K562 (cell line): Measurements from ENCODE around the gene NFATC2. TPM values are rescaled to one million over a fixed set of nuclear protein-coding genes. Genes with fewer than 3 reads are reported as not detected.

Source experiments
- BRD9 ChIP-seq: fragments of 450-650 bp; IDR thresholded peaks from 2 replicates; pipeline ENCODE4 v1.6.1; 2018; ENCODE audit warnings: low read depth; ENCODE audit not compliant: partially characterized antibody
- CBFA2T3 ChIP-seq: fragments of 450-650 bp; IDR thresholded peaks from 2 replicates; pipeline ENCODE4 v1.6.1; 2017
- TARDBP ChIP-seq: fragments of 450-650 bp; IDR thresholded peaks from 2 replicates; pipeline ENCODE4 v1.6.1; 2016
- polyA plus RNA-seq, 8 experiments: library from polyadenylated mRNA; depleted of rRNA in 4 of 8; stranded (reverse) in 5 of 8; unstranded in 3 of 8; fragments of >200 nt; fragmentation: Nextera tagmentation in 2 of 8; fragmentation: Illumina TruSeq in 1 of 8; extraction: Ambion mirVana in 2 of 8; extraction: Trizol in 1 of 8; gene quantifications; 2 replicates each; pipeline versions ENCODE4 v1.2.1 to v1.2.3, GENCODE V29; 2011 to 2014; ENCODE audit warnings: inconsistent platforms in 1 of 8, missing spikeins in 1 of 8
- total RNA-seq, 7 experiments: library from RNA; depleted of rRNA in 6 of 7; stranded (reverse); fragments of >200 nt in 6 of 7; fragmentation: Illumina TruSeq in 2 of 7; extraction: Trizol in 2 of 7; gene quantifications; 2 replicates each; pipeline versions ENCODE4 v1.2.1 to v1.2.3, GENCODE V29; 2011 to 2021; ENCODE audit warnings: low replicate concordance in 1 of 7
- TF ChIP-seq, protein P1 (sequence below): fragments of 450-650 bp; IDR thresholded peaks from 2 replicates; pipeline ENCODE4 v1.6.1; 2016; ENCODE audit warnings: mild to moderate bottlenecking, moderate library complexity
- TF ChIP-seq, protein P2 (sequence below): fragments of 200-600 bp; sonication (generic); IDR thresholded peaks from one replicate; pipeline ENCODE4 v1.6.1; 2012; ENCODE audit warnings: mild to moderate bottlenecking, low read depth, low read length, inconsistent platforms

NFATC2 gene
- total and polyA plus RNA-seq, 9 of the 15 experiments (the other 6 are each of a cell fraction or from before 2014, with no cell fraction given): 1.9 to 11.2 (median 3.0) TPM

DNA sequence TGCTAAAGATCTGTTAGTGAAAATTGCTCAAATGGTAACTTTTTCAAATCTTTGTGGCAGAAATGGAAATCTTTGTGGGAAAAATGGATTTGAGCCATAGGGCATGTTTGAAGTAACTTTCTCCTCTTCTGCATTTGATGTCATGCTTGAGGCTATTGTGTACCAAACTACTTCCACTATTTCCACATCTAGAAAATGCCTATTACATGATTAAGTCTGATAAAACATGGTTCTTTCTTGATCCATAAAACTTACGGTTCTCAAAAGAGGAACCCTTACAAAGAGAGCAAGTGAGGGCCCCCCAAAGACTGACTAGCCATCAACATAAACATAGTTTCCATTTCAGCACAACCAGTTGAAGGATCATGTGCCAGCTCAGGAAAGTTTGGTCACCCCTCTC lies 150.6 kb downstream of the NFATC2 start (continued):
- TF ChIP-seq, protein P1, sequence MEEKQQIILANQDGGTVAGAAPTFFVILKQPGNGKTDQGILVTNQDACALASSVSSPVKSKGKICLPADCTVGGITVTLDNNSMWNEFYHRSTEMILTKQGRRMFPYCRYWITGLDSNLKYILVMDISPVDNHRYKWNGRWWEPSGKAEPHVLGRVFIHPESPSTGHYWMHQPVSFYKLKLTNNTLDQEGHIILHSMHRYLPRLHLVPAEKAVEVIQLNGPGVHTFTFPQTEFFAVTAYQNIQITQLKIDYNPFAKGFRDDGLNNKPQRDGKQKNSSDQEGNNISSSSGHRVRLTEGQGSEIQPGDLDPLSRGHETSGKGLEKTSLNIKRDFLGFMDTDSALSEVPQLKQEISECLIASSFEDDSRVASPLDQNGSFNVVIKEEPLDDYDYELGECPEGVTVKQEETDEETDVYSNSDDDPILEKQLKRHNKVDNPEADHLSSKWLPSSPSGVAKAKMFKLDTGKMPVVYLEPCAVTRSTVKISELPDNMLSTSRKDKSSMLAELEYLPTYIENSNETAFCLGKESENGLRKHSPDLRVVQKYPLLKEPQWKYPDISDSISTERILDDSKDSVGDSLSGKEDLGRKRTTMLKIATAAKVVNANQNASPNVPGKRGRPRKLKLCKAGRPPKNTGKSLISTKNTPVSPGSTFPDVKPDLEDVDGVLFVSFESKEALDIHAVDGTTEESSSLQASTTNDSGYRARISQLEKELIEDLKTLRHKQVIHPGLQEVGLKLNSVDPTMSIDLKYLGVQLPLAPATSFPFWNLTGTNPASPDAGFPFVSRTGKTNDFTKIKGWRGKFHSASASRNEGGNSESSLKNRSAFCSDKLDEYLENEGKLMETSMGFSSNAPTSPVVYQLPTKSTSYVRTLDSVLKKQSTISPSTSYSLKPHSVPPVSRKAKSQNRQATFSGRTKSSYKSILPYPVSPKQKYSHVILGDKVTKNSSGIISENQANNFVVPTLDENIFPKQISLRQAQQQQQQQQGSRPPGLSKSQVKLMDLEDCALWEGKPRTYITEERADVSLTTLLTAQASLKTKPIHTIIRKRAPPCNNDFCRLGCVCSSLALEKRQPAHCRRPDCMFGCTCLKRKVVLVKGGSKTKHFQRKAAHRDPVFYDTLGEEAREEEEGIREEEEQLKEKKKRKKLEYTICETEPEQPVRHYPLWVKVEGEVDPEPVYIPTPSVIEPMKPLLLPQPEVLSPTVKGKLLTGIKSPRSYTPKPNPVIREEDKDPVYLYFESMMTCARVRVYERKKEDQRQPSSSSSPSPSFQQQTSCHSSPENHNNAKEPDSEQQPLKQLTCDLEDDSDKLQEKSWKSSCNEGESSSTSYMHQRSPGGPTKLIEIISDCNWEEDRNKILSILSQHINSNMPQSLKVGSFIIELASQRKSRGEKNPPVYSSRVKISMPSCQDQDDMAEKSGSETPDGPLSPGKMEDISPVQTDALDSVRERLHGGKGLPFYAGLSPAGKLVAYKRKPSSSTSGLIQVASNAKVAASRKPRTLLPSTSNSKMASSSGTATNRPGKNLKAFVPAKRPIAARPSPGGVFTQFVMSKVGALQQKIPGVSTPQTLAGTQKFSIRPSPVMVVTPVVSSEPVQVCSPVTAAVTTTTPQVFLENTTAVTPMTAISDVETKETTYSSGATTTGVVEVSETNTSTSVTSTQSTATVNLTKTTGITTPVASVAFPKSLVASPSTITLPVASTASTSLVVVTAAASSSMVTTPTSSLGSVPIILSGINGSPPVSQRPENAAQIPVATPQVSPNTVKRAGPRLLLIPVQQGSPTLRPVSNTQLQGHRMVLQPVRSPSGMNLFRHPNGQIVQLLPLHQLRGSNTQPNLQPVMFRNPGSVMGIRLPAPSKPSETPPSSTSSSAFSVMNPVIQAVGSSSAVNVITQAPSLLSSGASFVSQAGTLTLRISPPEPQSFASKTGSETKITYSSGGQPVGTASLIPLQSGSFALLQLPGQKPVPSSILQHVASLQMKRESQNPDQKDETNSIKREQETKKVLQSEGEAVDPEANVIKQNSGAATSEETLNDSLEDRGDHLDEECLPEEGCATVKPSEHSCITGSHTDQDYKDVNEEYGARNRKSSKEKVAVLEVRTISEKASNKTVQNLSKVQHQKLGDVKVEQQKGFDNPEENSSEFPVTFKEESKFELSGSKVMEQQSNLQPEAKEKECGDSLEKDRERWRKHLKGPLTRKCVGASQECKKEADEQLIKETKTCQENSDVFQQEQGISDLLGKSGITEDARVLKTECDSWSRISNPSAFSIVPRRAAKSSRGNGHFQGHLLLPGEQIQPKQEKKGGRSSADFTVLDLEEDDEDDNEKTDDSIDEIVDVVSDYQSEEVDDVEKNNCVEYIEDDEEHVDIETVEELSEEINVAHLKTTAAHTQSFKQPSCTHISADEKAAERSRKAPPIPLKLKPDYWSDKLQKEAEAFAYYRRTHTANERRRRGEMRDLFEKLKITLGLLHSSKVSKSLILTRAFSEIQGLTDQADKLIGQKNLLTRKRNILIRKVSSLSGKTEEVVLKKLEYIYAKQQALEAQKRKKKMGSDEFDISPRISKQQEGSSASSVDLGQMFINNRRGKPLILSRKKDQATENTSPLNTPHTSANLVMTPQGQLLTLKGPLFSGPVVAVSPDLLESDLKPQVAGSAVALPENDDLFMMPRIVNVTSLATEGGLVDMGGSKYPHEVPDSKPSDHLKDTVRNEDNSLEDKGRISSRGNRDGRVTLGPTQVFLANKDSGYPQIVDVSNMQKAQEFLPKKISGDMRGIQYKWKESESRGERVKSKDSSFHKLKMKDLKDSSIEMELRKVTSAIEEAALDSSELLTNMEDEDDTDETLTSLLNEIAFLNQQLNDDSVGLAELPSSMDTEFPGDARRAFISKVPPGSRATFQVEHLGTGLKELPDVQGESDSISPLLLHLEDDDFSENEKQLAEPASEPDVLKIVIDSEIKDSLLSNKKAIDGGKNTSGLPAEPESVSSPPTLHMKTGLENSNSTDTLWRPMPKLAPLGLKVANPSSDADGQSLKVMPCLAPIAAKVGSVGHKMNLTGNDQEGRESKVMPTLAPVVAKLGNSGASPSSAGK: no peak
- TF ChIP-seq TARDBP (no peak), CBFA2T3 (no peak), BRD9 (no peak)
- TF ChIP-seq, protein P2, sequence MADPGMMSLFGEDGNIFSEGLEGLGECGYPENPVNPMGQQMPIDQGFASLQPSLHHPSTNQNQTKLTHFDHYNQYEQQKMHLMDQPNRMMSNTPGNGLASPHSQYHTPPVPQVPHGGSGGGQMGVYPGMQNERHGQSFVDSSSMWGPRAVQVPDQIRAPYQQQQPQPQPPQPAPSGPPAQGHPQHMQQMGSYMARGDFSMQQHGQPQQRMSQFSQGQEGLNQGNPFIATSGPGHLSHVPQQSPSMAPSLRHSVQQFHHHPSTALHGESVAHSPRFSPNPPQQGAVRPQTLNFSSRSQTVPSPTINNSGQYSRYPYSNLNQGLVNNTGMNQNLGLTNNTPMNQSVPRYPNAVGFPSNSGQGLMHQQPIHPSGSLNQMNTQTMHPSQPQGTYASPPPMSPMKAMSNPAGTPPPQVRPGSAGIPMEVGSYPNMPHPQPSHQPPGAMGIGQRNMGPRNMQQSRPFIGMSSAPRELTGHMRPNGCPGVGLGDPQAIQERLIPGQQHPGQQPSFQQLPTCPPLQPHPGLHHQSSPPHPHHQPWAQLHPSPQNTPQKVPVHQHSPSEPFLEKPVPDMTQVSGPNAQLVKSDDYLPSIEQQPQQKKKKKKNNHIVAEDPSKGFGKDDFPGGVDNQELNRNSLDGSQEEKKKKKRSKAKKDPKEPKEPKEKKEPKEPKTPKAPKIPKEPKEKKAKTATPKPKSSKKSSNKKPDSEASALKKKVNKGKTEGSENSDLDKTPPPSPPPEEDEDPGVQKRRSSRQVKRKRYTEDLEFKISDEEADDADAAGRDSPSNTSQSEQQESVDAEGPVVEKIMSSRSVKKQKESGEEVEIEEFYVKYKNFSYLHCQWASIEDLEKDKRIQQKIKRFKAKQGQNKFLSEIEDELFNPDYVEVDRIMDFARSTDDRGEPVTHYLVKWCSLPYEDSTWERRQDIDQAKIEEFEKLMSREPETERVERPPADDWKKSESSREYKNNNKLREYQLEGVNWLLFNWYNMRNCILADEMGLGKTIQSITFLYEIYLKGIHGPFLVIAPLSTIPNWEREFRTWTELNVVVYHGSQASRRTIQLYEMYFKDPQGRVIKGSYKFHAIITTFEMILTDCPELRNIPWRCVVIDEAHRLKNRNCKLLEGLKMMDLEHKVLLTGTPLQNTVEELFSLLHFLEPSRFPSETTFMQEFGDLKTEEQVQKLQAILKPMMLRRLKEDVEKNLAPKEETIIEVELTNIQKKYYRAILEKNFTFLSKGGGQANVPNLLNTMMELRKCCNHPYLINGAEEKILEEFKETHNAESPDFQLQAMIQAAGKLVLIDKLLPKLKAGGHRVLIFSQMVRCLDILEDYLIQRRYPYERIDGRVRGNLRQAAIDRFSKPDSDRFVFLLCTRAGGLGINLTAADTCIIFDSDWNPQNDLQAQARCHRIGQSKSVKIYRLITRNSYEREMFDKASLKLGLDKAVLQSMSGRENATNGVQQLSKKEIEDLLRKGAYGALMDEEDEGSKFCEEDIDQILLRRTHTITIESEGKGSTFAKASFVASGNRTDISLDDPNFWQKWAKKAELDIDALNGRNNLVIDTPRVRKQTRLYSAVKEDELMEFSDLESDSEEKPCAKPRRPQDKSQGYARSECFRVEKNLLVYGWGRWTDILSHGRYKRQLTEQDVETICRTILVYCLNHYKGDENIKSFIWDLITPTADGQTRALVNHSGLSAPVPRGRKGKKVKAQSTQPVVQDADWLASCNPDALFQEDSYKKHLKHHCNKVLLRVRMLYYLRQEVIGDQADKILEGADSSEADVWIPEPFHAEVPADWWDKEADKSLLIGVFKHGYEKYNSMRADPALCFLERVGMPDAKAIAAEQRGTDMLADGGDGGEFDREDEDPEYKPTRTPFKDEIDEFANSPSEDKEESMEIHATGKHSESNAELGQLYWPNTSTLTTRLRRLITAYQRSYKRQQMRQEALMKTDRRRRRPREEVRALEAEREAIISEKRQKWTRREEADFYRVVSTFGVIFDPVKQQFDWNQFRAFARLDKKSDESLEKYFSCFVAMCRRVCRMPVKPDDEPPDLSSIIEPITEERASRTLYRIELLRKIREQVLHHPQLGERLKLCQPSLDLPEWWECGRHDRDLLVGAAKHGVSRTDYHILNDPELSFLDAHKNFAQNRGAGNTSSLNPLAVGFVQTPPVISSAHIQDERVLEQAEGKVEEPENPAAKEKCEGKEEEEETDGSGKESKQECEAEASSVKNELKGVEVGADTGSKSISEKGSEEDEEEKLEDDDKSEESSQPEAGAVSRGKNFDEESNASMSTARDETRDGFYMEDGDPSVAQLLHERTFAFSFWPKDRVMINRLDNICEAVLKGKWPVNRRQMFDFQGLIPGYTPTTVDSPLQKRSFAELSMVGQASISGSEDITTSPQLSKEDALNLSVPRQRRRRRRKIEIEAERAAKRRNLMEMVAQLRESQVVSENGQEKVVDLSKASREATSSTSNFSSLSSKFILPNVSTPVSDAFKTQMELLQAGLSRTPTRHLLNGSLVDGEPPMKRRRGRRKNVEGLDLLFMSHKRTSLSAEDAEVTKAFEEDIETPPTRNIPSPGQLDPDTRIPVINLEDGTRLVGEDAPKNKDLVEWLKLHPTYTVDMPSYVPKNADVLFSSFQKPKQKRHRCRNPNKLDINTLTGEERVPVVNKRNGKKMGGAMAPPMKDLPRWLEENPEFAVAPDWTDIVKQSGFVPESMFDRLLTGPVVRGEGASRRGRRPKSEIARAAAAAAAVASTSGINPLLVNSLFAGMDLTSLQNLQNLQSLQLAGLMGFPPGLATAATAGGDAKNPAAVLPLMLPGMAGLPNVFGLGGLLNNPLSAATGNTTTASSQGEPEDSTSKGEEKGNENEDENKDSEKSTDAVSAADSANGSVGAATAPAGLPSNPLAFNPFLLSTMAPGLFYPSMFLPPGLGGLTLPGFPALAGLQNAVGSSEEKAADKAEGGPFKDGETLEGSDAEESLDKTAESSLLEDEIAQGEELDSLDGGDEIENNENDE: no peak
